Activated CD4-positive, alpha-beta T cell treated with anti-CD3 and anti-CD28 coated beads for 36 hours (primary cell): Measurements from ENCODE around the gene NCOA7. TPM values are rescaled to one million over a fixed set of nuclear protein-coding genes. Genes with fewer than 3 reads are reported as not detected.
A peak's percentile ranks its signal among the peaks of the same experiment; 100 is the strongest.
"Not testable (repeated sequence)": the region's sequence is repeated elsewhere in the genome, so short reads cannot be mapped to it uniquely, and the experiment has no call there.

ENCODE experiments used
- ATAC-seq: fragments of 200-7000 bp; cut with Tn5 transposase; one replicate; pipeline ENCODE4 v1.10.0; 2021; ENCODE audit warnings: mild to moderate bottlenecking, moderate library complexity
- CTCF ChIA-PET: fragments of 350-600 bp; sonication (Branson Sonifier 250); formaldehyde crosslinking; loops from one replicate; lab custom pipeline; 2021; ENCODE audit warnings: antibody characterized with exemption; lab: Charles Lee
- POLR2A ChIA-PET: fragments of 350-600 bp; sonication (Branson Sonifier 250); formaldehyde crosslinking; loops from one replicate; lab custom pipeline; 2021; ENCODE audit warnings: antibody characterized with exemption, inconsistent platforms; lab: Charles Lee
- DNase-seq: peaks from one replicate; pipeline ENCODE4 v3.0.0-alpha.2; 2020
- H3K27ac Mint-ChIP-seq: one replicate; pipeline ENCODE4 v1.8.0; 2021; ENCODE audit warnings: mixed read lengths
- H3K27me3 Mint-ChIP-seq: one replicate; pipeline ENCODE4 v1.8.0; 2021; ENCODE audit warnings: mixed read lengths
- H3K36me3 Mint-ChIP-seq: one replicate; pipeline ENCODE4 v1.8.0; 2021; ENCODE audit warnings: low read depth, mixed read lengths
- H3K4me1 Mint-ChIP-seq: one replicate; pipeline ENCODE4 v1.8.0; 2021; ENCODE audit warnings: mixed read lengths
- H3K4me3 Mint-ChIP-seq: one replicate; pipeline ENCODE4 v1.8.0; 2021; ENCODE audit warnings: mild to moderate bottlenecking, moderate library complexity, mixed read lengths
- H3K9me3 Mint-ChIP-seq: one replicate; pipeline ENCODE4 v1.8.0; 2021; ENCODE audit warnings: low read depth, mixed read lengths
- intact Hi-C, 2 experiments: fragments of 100-400 bp; cut with DNase I in 1 of 2; cut with micrococcal nuclease in 1 of 2; formaldehyde crosslinking; loops; one replicate each; pipeline versions ENCODE4 v1.14.2 to v1.15.1; 2022 to 2024; cut with DNase I, micrococcal nuclease
- total RNA-seq, 2 experiments: library from RNA; stranded (reverse); gene quantifications; one replicate each; pipeline ENCODE4 v1.2.3, GENCODE V29; 2021

The NCOA7 gene
- total RNA-seq, 2 experiments from 2014 or later, result 54.3 to 67.4 TPM

DNA sequence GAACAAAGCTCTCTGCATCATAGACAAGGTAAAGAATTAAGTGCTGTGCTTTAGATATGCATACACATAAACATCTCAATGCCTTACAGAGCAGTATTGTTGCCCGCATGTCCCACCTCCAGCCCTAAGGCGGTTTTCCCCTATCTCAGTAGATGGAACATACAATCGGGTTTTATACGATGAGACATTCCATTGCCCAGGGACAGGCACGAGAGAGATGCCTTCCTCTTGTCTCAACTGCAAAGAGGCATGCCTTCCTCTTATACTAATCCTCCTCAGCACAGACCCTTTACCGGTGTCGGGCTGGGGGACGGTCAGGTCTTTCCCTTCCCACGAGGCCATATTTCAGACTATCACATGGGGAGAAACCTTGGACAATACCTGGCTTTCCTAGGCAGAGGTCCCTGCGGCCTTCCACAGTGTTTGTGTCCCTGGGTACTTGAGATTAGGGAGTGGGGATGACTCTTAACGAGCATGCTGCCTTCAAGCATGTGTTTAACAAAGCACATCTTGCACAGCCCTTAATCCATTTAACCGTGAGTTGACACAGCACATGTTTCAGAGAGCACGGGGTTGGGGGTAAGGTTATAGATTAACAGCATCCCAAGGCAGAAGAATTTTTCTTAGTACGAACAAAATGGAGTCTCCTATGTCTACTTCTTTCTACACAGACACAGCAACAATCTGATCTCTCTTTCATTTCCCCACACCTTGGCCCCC lies 14.5 kb upstream of the NCOA7 start:
- H3K36me3 Mint-ChIP-seq, ATAC-seq, intact Hi-C loops, H3K27me3 Mint-ChIP-seq, H3K27ac Mint-ChIP-seq, DNase-seq, POLR2A ChIA-PET, H3K4me3 Mint-ChIP-seq, H3K9me3 Mint-ChIP-seq: not testable (repeated sequence)
- CTCF ChIA-PET, result interaction anchor here (0.6 kb wide), 1 partner anchor 24 kb away, joined by 3 read pairs; no protein-coding TSS in a partner anchor
- peaks cover 13% of the 10 kb centered on the region for H3K4me1 Mint-ChIP-seq

DNA sequence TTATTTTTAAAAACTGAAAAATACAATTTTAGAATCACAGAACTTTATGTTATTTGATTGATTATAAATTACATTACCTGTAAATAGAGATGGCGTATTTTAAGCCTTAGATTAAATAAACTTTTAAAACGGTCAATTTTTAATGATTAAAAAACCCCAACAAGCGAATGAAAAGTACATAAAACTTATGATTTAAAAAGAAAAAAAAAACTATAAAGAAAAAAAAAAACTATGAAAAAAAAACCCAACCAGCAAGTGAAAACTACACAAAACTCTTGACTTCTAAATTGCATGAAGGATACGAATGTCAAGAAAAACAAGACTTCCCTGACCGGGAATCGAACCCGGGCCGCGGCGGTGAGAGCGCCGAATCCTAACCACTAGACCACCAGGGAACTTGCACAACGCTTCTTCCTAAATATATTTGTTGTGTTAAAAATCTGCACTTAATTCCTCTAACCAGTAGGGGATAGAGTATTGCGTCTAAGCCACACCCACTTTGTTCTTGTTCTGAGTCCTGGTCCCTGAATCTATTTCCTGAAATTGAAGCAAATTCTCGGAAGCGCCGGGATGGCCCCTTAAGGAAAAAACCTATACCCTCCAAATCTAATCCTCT lies 10.7 kb upstream of the NCOA7 start:
- intact Hi-C loops, result loop anchor here (1.0 to 5.0 kb wide), 7 partner anchors 31 to 1792 kb away; partner anchors contain the start of genes ECHDC1 (in 1 of the 2), HEY2 (in 1 of the 2), HINT3 (in 1 of the 2) and TRMT11 (in 1 of the 2)
- Mint-ChIP-seq H3K9me3 (no peaks in the 10 kb centered on the region), H3K36me3 (peaks cover 10% of the 10 kb centered on the region), H3K27ac (no peak overlapping the region), H3K4me1 (peaks cover 20% of the 10 kb centered on the region), H3K4me3 (no peak overlapping the region), H3K27me3 (no peaks in the 10 kb centered on the region)
- DNase-seq (peak; percentile 89), ATAC-seq (peak; percentile 77)
- ChIA-PET POLR2A (interaction anchor here (1.2 to 2.5 kb wide), 5 partner anchors 10 to 185 kb away, joined by 3 to 62 read pairs (median 13); partner anchors contain the start of genes HINT3 and NCOA7), CTCF (interaction anchor here (1.3 to 4.9 kb wide), 6 partner anchors 10 to 206 kb away, joined by 4 to 80 read pairs (median 16); partner anchors contain the start of genes HINT3, NCOA7 and TRMT11)

DNA sequence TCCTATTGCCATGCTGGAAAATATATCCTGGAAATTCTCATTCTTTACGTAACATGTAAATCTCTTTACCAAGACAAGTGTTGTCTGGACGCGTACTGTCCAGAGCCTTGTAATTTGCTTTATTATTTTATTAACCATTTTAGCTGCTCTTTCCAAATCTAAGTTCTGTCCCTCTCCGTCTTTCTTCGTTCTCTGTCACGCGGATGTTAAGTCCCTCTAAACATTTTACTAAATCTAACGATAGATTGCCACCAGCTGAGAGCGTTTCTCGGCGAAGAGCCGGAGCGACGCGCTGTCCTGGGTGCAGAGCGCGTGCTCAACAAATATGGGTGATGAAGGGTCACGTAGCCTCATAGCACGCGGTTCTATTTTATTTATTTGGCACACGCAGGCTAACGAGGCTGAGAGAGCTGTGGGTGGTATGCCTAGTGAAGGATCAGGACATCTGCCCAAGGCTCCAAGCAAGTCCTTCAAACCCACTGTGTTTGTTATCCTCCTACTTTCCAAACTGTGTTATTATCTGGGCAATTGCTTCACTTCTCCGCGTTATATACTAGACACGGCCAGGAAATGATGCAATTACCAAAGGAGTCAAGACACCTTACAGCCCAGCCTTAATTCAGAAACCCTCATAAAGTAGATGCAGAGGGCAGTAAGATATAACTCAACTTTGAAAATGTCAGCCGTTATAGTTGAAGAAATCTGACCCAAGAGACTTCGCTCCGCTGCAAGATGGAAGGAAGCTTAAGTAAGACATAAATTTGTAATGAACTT lies 10.0 kb upstream of the NCOA7 start:
- peaks cover 20% of the 10 kb centered on the region for H3K4me1 Mint-ChIP-seq
- H3K36me3 Mint-ChIP-seq, result peaks cover 11% of the 10 kb centered on the region
- CTCF ChIA-PET, result interaction anchor here (0.9 to 4.9 kb wide), 16 partner anchors 10 to 480 kb away, joined by 3 to 80 read pairs (median 4); partner anchors contain the start of genes HINT3, NCOA7 and TRMT11
- POLR2A ChIA-PET, result interaction anchor here (1.0 to 2.5 kb wide), 6 partner anchors 10 to 184 kb away, joined by 3 to 62 read pairs (median 9); partner anchors contain the start of genes HINT3 and NCOA7
- peak; percentile 79 for ATAC-seq
- no peaks in the 10 kb centered on the region for H3K27me3 Mint-ChIP-seq
- H3K27ac Mint-ChIP-seq, result no peak overlapping the region
- intact Hi-C loops, result loop anchor here (1.0 to 5.0 kb wide), 9 partner anchors 9 to 1792 kb away; partner anchors contain the start of genes HINT3 (in 2 of the 2), ECHDC1 (in 1 of the 2), HEY2 (in 1 of the 2) and NCOA7 (in 1 of the 2)
- peak; percentile 74 for DNase-seq
- no peak overlapping the region for H3K4me3 Mint-ChIP-seq
- H3K9me3 Mint-ChIP-seq, result no peaks in the 10 kb centered on the region

DNA sequence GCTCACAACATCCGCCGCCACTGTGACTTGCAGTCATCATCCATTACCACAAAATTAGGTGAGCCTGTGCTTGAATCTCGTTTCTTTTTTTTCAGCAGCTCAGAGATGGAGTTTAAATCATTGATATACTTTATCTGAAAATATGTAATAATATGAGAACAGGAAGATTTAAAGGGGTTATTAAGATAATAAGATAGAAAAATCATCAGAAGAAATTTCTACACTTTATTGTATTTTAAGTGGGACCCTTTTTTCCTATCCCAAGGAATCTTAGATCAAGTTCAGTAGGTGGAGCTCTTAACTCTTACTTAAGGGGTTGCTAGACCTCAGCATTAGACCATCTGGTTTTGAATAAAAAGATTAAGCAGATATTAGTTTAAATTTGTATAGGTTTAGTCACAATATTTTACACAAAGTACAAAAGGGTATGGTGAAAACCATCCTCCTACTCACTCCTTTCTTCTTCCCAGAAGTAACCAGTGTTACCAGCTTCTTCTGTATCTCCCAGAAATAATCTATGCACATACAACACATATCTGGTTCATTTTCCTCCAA lies 9.4 kb upstream of the NCOA7 start:
- Mint-ChIP-seq H3K4me3 (no peak overlapping the region), H3K27me3 (no peaks in the 10 kb centered on the region), H3K27ac (no peak overlapping the region), H3K9me3 (no peaks in the 10 kb centered on the region), H3K4me1 (peaks cover 20% of the 10 kb centered on the region), H3K36me3 (peaks cover 17% of the 10 kb centered on the region)
- ATAC-seq (peak; percentile 57), DNase-seq (peak; percentile 74)
- ChIA-PET CTCF (interaction anchor here (0.9 to 4.9 kb wide), 16 partner anchors 9 to 481 kb away, joined by 3 to 80 read pairs (median 4); partner anchors contain the start of genes HINT3, NCOA7 and TRMT11), POLR2A (interaction anchor here (1.0 to 2.5 kb wide), 6 partner anchors 9 to 183 kb away, joined by 3 to 62 read pairs (median 9); partner anchors contain the start of genes HINT3 and NCOA7)
- intact Hi-C loops, result loop anchor here (1.0 to 5.0 kb wide), 5 partner anchors 8 to 1791 kb away; partner anchors contain the start of genes HINT3 (in 1 of the 2) and NCOA7 (in 1 of the 2)

DNA sequence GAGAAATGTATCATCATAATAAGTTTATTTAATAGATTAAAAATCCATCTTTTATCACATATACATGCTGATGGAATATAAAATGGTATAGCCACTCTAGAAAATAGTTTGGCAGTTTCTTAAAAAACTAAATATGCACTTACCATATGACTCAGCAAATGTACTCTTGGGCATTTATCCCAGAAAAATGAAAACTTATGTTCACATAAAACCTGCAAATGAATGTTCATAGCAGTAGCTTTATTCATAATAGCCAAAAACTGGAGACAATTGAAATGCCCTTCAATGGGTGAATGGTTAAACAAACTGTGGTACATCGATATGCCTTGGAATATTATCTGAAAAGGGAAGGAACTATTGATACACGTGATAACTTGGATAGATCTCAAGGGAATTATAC lies 6.4 kb upstream of the NCOA7 start:
- ATAC-seq, result no peak
- no peak overlapping the region for H3K4me3 Mint-ChIP-seq
- H3K27ac Mint-ChIP-seq, result no peak overlapping the region
- peaks cover 21% of the 10 kb centered on the region for H3K4me1 Mint-ChIP-seq
- intact Hi-C loops, result loop anchor here in 1 of 2 experiments (5.0 kb wide), 1 partner anchor 1788 kb away; no protein-coding TSS in a partner anchor
- POLR2A ChIA-PET, result no interaction called here
- DNase-seq, result no peak
- H3K9me3 Mint-ChIP-seq, result no peaks in the 10 kb centered on the region
- CTCF ChIA-PET, result interaction anchor here (1.0 to 1.5 kb wide), 2 partner anchors 172 to 190 kb away, joined by 3 to 4 read pairs; partner anchors contain the start of gene HINT3
- H3K36me3 Mint-ChIP-seq, result peaks cover 28% of the 10 kb centered on the region
- H3K27me3 Mint-ChIP-seq, result no peaks in the 10 kb centered on the region

DNA sequence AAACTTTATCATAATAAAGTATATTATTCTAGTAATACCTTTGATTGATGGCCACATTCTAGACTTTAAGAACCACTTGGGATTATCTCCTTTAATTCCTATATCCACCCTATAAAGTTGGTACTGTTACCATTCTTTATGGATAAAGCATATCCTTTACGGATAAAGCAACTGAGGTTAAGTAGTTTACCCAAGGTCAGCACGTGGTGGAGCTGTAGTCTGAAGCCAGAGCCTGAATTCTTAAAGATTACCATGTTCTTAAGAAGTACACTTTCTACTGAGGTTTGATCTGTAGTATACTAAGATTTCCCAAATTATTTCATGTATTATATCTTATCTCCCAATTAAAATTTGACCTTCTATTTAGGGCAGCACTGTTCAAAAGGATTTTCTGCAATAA lies 3.0 kb upstream of the NCOA7 start:
- ChIA-PET POLR2A (no interaction called here), CTCF (interaction anchor here (0.7 to 1.1 kb wide), 2 partner anchors 38 to 389 kb away, joined by 3 to 4 read pairs; partner anchors contain the start of gene HEY2)
- DNase-seq (no peak), ATAC-seq (no peak)
- intact Hi-C loops, result no loop called here
- Mint-ChIP-seq H3K4me1 (peaks cover 37% of the 10 kb centered on the region), H3K9me3 (no peaks in the 10 kb centered on the region), H3K4me3 (no peak overlapping the region), H3K27me3 (no peaks in the 10 kb centered on the region), H3K27ac (no peak overlapping the region), H3K36me3 (peaks cover 27% of the 10 kb centered on the region)

DNA sequence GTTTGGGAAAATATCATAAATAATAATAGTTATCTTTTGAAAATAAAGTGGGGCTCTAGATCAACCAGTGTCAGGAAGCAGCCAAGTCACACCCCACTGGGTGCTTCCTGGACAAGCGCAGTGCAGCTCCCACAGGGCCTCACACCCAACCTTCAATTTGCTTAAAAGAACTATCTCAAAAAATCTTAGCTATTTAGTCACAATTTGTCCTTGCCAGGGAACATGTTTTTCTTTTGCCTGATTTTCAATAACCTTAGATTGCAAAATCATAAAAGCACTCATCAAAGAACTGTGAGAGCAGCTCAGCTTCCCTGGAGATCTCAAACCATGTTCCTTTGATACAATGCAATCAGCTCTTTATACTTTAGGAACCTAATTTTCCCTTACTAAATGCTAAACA lies 1.6 kb upstream of the NCOA7 start:
- no peaks in the 10 kb centered on the region for H3K27me3 Mint-ChIP-seq
- H3K27ac Mint-ChIP-seq, result peak overlapping the region; percentile 95
- DNase-seq (no peak), ATAC-seq (no peak)
- CTCF ChIA-PET, result interaction anchor here (1.2 to 4.0 kb wide), 9 partner anchors 7 to 197 kb away, joined by 3 to 80 read pairs (median 18); partner anchors contain the start of genes HINT3 and TRMT11
- peaks cover 46% of the 10 kb centered on the region for H3K4me1 Mint-ChIP-seq
- H3K36me3 Mint-ChIP-seq, result peaks cover 27% of the 10 kb centered on the region
- intact Hi-C loops, result loop anchor here in 1 of 2 experiments (1.0 kb wide), 1 partner anchor 8 kb away; no protein-coding TSS in a partner anchor
- peak overlapping the region; percentile 96 for H3K4me3 Mint-ChIP-seq
- no peaks in the 10 kb centered on the region for H3K9me3 Mint-ChIP-seq
- POLR2A ChIA-PET, result interaction anchor here (2.3 to 2.9 kb wide), 2 partner anchors 8 to 168 kb away, joined by 22 to 62 read pairs; partner anchors contain the start of gene HINT3

DNA sequence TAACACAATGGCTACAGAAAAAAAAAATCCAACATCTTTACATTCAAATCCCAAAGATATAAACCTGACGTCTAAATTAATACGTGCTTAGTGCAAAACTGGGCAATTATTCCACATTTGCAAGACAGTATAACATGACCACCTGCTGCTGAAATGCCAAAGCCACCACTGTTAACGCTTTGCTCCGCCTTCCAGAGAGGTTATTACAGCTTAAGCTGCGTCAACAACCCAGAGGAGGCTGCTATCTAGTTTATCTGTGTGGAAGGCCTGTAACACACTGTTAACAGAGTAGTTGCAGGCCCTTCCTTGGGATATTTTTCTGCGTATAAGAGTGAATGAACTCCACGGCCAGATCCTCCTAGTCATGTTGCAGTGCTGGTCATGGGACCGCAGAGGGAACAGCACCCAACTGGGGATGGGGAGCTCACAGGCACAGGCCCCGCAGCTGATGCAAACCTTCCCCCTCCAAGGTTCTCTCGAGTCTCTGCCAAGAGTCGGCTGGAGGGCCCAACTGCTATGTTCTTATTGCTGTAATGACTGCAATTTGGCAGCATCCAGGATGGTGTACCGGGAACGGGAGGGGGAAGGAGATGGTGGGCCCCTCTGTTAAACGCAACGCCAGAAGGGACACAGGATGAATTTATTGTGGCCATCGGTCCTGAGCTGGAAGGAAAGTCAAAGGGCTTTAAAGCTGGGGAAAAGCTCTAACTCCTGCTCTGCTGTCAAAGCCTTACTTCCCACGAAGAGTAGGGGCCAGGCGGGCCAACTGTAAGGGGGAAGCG lies 993 bp upstream of the NCOA7 start:
- intact Hi-C loops, result loop anchor here (1.0 to 5.0 kb wide), 6 partner anchors 8 to 1478 kb away; partner anchors contain the start of genes HEY2 (in 1 of the 2), HINT3 (in 1 of the 2), RNF146 (in 1 of the 2) and TRMT11 (in 1 of the 2)
- no peaks in the 10 kb centered on the region for H3K27me3 Mint-ChIP-seq
- peak; percentile 54 for ATAC-seq
- peaks cover 46% of the 10 kb centered on the region for H3K4me1 Mint-ChIP-seq
- H3K36me3 Mint-ChIP-seq, result peaks cover 22% of the 10 kb centered on the region
- ChIA-PET CTCF (interaction anchor here (0.6 to 4.0 kb wide), 14 partner anchors 8 to 206 kb away, joined by 3 to 80 read pairs (median 9); partner anchors contain the start of genes HINT3 and TRMT11), POLR2A (interaction anchor here (0.9 to 2.9 kb wide), 5 partner anchors 9 to 167 kb away, joined by 3 to 62 read pairs (median 21); partner anchors contain the start of gene HINT3)
- H3K4me3 Mint-ChIP-seq, result peak overlapping the region; percentile 96
- DNase-seq, result peak; percentile 71
- H3K27ac Mint-ChIP-seq, result peak overlapping the region; percentile 95
- H3K9me3 Mint-ChIP-seq, result no peaks in the 10 kb centered on the region
